ENCODE measurements around the gene FN1.

DNA sequence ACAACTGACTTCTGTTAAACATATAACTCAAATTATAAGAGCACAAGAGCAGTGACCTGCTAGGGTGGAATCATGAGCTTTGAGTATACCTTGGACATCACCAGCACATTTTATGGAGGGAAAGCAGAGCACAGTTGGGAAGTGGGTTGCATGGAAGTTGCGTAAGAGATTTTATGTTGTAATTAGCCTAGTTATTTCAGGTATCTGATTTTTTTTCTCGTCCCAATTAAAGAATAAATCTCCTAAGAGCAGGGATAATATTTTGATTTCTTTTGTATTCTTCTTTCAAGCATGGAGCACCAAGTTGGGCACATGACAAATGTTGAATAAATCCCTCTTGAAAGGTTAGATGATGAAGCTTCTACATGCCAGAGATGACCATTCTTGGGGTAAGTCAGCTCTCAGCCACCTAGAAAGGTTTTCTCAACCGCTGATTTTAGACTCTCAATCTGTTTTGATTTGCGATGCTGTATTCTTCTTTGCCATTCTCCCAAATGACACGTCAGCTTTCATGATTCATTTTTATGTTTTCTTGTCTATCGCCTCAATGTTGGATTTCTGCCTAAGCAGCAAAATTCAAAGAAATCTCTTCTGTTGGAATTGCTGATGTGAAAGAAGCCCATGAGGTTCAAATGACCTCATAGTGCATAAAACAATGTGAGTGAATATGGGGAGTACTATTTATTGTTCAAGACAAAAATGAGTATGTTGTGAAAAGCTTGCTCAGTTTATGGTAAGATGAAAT, 15.3 kb upstream of the FN1 start:
- TF ChIP-seq, protein P1, sequence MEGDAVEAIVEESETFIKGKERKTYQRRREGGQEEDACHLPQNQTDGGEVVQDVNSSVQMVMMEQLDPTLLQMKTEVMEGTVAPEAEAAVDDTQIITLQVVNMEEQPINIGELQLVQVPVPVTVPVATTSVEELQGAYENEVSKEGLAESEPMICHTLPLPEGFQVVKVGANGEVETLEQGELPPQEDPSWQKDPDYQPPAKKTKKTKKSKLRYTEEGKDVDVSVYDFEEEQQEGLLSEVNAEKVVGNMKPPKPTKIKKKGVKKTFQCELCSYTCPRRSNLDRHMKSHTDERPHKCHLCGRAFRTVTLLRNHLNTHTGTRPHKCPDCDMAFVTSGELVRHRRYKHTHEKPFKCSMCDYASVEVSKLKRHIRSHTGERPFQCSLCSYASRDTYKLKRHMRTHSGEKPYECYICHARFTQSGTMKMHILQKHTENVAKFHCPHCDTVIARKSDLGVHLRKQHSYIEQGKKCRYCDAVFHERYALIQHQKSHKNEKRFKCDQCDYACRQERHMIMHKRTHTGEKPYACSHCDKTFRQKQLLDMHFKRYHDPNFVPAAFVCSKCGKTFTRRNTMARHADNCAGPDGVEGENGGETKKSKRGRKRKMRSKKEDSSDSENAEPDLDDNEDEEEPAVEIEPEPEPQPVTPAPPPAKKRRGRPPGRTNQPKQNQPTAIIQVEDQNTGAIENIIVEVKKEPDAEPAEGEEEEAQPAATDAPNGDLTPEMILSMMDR (IDR thresholded peaks at IDR 0.05; ENCODE audit: borderline replicate concordance, extremely low read depth, low read length, poor library complexity, severe bottlenecking): no peak
- TF ChIP-seq EZH2 (IDR thresholded peaks at IDR 0.05; ENCODE audit: borderline replicate concordance, low read depth, low read length, severe bottlenecking): no peak
